ENCODE data around the gene SORBS2.

DNA sequence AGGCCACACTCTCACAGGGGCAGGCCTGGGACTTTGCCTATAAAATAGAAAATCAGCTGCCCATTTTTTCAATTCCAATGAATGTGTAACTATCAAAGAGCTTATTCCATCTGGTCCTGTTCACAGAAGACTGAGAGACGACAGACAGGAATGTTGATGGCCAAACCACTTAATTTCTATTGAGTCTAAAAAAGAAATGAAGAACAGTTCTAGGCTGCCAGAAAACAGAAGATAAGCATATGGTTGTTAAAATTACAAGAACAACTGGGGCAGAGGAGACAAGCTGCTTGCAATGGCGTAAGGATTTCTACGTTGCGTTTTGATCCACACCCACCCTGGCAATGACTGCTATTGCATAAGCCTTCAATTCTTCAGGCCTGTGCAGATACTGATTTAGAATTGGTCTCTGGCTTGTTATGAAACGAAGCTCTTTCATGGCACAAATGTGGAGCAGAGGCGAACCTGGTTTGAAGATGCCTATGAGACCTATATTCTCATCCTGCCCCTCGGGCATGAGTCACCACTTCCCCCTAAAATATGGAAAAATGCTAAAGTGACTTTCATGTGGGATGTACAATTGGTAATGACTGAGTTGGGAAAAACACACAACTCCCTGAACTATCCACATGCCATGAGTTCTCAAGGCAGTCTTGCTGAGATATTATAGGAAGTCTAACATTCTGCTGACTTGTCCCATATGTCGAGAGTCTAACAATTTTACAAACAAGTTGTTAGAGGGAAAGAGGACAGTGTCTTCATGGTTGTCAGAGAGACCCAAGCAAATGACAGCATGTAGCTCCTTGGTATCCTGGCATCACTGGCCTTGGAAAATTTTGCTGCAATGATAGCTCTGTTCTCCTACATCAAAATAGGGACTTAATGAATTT lies 37.9 kb upstream of the SORBS2 start:
- TF ChIP-seq, protein P1, sequence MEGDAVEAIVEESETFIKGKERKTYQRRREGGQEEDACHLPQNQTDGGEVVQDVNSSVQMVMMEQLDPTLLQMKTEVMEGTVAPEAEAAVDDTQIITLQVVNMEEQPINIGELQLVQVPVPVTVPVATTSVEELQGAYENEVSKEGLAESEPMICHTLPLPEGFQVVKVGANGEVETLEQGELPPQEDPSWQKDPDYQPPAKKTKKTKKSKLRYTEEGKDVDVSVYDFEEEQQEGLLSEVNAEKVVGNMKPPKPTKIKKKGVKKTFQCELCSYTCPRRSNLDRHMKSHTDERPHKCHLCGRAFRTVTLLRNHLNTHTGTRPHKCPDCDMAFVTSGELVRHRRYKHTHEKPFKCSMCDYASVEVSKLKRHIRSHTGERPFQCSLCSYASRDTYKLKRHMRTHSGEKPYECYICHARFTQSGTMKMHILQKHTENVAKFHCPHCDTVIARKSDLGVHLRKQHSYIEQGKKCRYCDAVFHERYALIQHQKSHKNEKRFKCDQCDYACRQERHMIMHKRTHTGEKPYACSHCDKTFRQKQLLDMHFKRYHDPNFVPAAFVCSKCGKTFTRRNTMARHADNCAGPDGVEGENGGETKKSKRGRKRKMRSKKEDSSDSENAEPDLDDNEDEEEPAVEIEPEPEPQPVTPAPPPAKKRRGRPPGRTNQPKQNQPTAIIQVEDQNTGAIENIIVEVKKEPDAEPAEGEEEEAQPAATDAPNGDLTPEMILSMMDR (IDR thresholded peaks at IDR 0.05) = no peak
- no peak for TF ChIP-seq ZFX (IDR thresholded peaks at IDR 0.05; ENCODE audit: borderline replicate concordance)
